Mesothelial cell of epicardium (in vitro differentiated cells): ENCODE measurements around the gene BTLA. TPM values are rescaled to one million over a fixed set of nuclear protein-coding genes. Genes with fewer than 3 reads are reported as not detected.

Source experiments
- DNase-seq, 2 experiments: peaks; one replicate each; pipeline ENCODE4 v3.0.0; 2021; ENCODE audit warnings: low spot score in 2 of 2; ENCODE audit not compliant: unreplicated experiment in 2 of 2
- H3K27ac Mint-ChIP-seq: 2 replicates; pipeline ENCODE4 v1.8.0; 2021; ENCODE audit warnings: mixed read lengths
- H3K27me3 Mint-ChIP-seq: 2 replicates; pipeline ENCODE4 v1.8.0; 2021; ENCODE audit warnings: low read depth, mixed read lengths
- H3K36me3 Mint-ChIP-seq: 2 replicates; pipeline ENCODE4 v1.8.0; 2021; ENCODE audit warnings: mixed read lengths
- H3K4me1 Mint-ChIP-seq: 2 replicates; pipeline ENCODE4 v1.8.0; 2021; ENCODE audit warnings: mixed read lengths
- H3K4me3 Mint-ChIP-seq: 2 replicates; pipeline ENCODE4 v1.8.0; 2021; ENCODE audit warnings: mild to moderate bottlenecking, moderate library complexity, mixed read lengths
- H3K9me3 Mint-ChIP-seq: 2 replicates; pipeline ENCODE4 v1.8.0; 2021; ENCODE audit warnings: mixed read lengths
- total RNA-seq: library from RNA; stranded (reverse); gene quantifications from 3 replicates; pipeline ENCODE4 v1.2.1, GENCODE V29; 2021
- TF ChIP-seq, protein P1 (sequence below): fragments of 200-600 bp; sonication (generic); IDR thresholded peaks from one replicate; pipeline ENCODE4 v1.5.0; 2021; ENCODE audit warnings: antibody characterized with exemption; ENCODE audit not compliant: unreplicated experiment

The BTLA gene
- total RNA-seq, 1 donor from 2014 or later: not detected

DNA sequence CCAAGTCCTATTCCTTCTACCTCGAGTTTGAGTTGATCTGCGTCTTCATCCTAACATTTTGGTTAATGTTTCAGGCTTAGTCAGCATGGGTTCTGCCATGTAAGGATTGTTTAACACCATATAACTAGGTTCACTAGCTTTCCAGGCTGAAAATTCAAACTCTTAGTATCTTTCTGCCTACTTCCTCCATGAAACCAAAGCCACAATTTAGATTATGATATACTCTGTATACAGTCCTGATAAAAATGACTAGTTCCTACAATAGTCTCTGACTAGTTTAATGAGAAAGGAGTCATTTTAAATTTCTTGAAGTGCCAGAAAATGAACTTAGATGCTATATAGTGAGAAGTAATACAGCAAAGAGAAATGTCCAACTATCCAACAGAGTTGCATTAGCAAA, 6.6 kb upstream of the BTLA start:
- TF ChIP-seq, protein P1, sequence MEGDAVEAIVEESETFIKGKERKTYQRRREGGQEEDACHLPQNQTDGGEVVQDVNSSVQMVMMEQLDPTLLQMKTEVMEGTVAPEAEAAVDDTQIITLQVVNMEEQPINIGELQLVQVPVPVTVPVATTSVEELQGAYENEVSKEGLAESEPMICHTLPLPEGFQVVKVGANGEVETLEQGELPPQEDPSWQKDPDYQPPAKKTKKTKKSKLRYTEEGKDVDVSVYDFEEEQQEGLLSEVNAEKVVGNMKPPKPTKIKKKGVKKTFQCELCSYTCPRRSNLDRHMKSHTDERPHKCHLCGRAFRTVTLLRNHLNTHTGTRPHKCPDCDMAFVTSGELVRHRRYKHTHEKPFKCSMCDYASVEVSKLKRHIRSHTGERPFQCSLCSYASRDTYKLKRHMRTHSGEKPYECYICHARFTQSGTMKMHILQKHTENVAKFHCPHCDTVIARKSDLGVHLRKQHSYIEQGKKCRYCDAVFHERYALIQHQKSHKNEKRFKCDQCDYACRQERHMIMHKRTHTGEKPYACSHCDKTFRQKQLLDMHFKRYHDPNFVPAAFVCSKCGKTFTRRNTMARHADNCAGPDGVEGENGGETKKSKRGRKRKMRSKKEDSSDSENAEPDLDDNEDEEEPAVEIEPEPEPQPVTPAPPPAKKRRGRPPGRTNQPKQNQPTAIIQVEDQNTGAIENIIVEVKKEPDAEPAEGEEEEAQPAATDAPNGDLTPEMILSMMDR: no peak
- H3K9me3 Mint-ChIP-seq: peaks cover 8% of the 10 kb centered on the region
- no peaks in the 10 kb centered on the region for H3K4me1 Mint-ChIP-seq
- H3K36me3 Mint-ChIP-seq: no peaks in the 10 kb centered on the region
- no peak overlapping the region for H3K4me3 Mint-ChIP-seq
- H3K27ac Mint-ChIP-seq: no peak overlapping the region
- no peaks in the 10 kb centered on the region for H3K27me3 Mint-ChIP-seq
- no peak for DNase-seq

DNA sequence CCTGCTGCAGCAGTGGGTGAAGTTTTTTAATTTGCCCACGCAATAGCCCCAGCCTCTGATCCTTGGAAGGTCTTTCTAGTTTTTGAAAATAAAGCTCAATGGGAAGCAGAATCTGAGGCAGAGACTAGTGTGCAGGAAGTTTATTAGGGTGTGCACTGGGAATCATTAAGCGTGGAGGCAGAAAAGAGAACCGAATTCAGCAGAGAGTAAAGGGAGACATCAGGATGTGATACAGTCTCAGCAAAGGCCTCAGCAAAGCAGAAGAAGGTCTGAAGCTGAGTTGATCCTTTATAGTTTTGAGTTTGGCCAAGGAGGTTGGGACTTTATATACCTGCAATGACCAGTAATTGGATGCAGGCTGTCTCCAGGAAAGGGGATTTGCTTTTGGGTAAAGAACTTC, 4.9 kb upstream of the BTLA start:
- Mint-ChIP-seq H3K27me3 (no peaks in the 10 kb centered on the region), H3K9me3 (no peaks in the 10 kb centered on the region), H3K4me3 (no peak overlapping the region), H3K36me3 (no peaks in the 10 kb centered on the region), H3K4me1 (no peaks in the 10 kb centered on the region), H3K27ac (no peak overlapping the region)
- TF ChIP-seq, protein P1: no peak
- DNase-seq: no peak

- Mint-ChIP-seq H3K4me3 (no peak overlapping the region), H3K27me3 (no peaks in the 10 kb centered on the region), H3K27ac (no peak overlapping the region), H3K36me3 (no peaks in the 10 kb centered on the region), H3K4me1 (no peaks in the 10 kb centered on the region), H3K9me3 (no peaks in the 10 kb centered on the region)
- TF ChIP-seq, protein P1: no peak
- no peak for DNase-seq
Observed at GRCh38 chr3:112503304-112503972, 4.2 kb upstream of the BTLA start.

DNA sequence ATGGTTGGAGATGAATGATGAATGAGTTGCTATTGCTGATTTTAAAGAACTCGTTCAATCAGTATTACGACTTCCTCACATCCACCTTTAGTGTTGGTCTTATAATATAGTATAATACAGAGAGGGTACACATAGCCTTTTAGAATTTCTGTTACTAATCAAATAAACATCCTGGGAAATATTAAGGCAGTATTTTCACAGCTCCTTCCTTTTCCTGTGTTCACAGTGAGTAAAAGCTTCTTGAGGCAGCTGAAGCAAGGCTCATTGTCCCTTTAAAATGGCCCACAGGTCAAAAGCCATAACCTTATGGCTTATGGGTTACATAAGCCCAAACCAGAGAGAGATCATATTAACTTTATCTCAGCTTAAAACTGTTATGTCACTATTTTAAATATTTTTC, 1.3 kb upstream of the BTLA start:
- DNase-seq: no peak
- no peaks in the 10 kb centered on the region for H3K27me3 Mint-ChIP-seq
- no peaks in the 10 kb centered on the region for H3K36me3 Mint-ChIP-seq
- H3K9me3 Mint-ChIP-seq: no peaks in the 10 kb centered on the region
- no peak overlapping the region for H3K4me3 Mint-ChIP-seq
- H3K4me1 Mint-ChIP-seq: peaks cover 6% of the 10 kb centered on the region
- TF ChIP-seq, protein P1: no peak
- no peak overlapping the region for H3K27ac Mint-ChIP-seq

- Mint-ChIP-seq H3K27ac (no peak overlapping the region), H3K4me3 (no peak overlapping the region), H3K36me3 (no peaks in the 10 kb centered on the region), H3K27me3 (no peaks in the 10 kb centered on the region), H3K4me1 (peaks cover 8% of the 10 kb centered on the region), H3K9me3 (peaks cover 7% of the 10 kb centered on the region)
- TF ChIP-seq, protein P1: no peak
- no peak for DNase-seq
Observed at GRCh38 chr3:112497897-112498548, 1.2 kb downstream of the BTLA start.
